ENCODE measurements around the gene ANKS1B. TPM values are rescaled to one million over a fixed set of nuclear protein-coding genes. Genes with fewer than 3 reads are reported as not detected.
"Not testable (repeated sequence)": the region's sequence is repeated elsewhere in the genome, so short reads cannot be mapped to it uniquely, and the experiment has no call there.

ANKS1B gene
- under 1 TPM; 0.39 to 0.60 TPM for total RNA-seq
- polyA plus RNA-seq, result not detected

- Histone ChIP-seq H3K4me3 (ENCODE audit: low read length) (no peak within 1 kb of the TSS), H3K9me3 (ENCODE audit: low read length) (no peaks in the 10 kb centered on the region), H3K27ac (ENCODE audit: low read depth, low read length) (no peak within 1 kb of the TSS), H3K27me3 (ENCODE audit: insufficient read depth, low read length, poor library complexity, severe bottlenecking) (no peaks in the 10 kb centered on the region), H3K36me3 (ENCODE audit: insufficient read depth, low read length) (no peaks in the 10 kb centered on the region), H3K4me1 (ENCODE audit: insufficient read depth, low read length) (no peaks in the 10 kb centered on the region)
- H3K9me3 Mint-ChIP-seq, result peaks cover 0 to 2% (median 0%) of the 10 kb centered on the region in 5 donors
- no peak for DNase-seq
- no peak within 1 kb of the TSS for H3K27ac Mint-ChIP-seq
- CTCF ChIA-PET, result interaction anchor here (0.7 kb wide), 1 partner anchor 14 kb away, joined by 3 read pairs; no protein-coding TSS in a partner anchor
- H3K36me3 Mint-ChIP-seq, result peaks cover 0 to 4% (median 0%) of the 10 kb centered on the region in 3 donors
- H3K4me1 Mint-ChIP-seq, result peaks cover 8 to 15% (median 15%) of the 10 kb centered on the region in 3 donors
- POLR2A ChIA-PET, result no interaction called here
- H3K27me3 Mint-ChIP-seq, result peaks cover 28 to 67% of the 10 kb centered on the region in 2 donors
- peak within 1 kb of the TSS in 6 of 7 donors; percentile 18 to 87 (median 48) for H3K4me3 Mint-ChIP-seq
These were observed at the start of gene ANKS1B for GRCh38 chr12:99984271-99985128. Gene ANKS1B, minus strand, starts transcription at chr12:99984936. Its CDS starts 699 bp downstream, at chr12:99984237.

GRCh38 chr12:100031836-100032235 is 47.1 kb upstream of the ANKS1B start:
- no peaks in the 10 kb centered on the region for H3K9me3 Mint-ChIP-seq
- no peak overlapping the region for H3K27ac ChIP-seq (ENCODE audit: low read depth, low read length)
- H3K36me3 Mint-ChIP-seq, result peaks cover 0 to 14% (median 6%) of the 10 kb centered on the region in 3 donors
- no peak overlapping the region for H3K27ac Mint-ChIP-seq
- no peaks in the 10 kb centered on the region for H3K27me3 ChIP-seq (ENCODE audit: insufficient read depth, low read length, poor library complexity, severe bottlenecking)
- H3K36me3 ChIP-seq (ENCODE audit: insufficient read depth, low read length), result no peaks in the 10 kb centered on the region
- CTCF ChIA-PET, result no interaction called here
- no peaks in the 10 kb centered on the region for H3K4me1 ChIP-seq (ENCODE audit: insufficient read depth, low read length)
- no peak for DNase-seq
- POLR2A ChIA-PET, result no interaction called here
- no peak overlapping the region for H3K4me3 Mint-ChIP-seq
- H3K4me1 Mint-ChIP-seq, result no peaks in the 10 kb centered on the region
- H3K27me3 Mint-ChIP-seq, result peaks cover 0 to 2% of the 10 kb centered on the region in 2 donors
- no peaks in the 10 kb centered on the region for H3K9me3 ChIP-seq (ENCODE audit: low read length)
- H3K4me3 ChIP-seq (ENCODE audit: low read length), result no peak overlapping the region

GRCh38 chr12:100027671-100028070 is 42.9 kb upstream of the ANKS1B start:
- H3K4me3 ChIP-seq (ENCODE audit: low read length), result no peak overlapping the region
- no peaks in the 10 kb centered on the region for H3K36me3 Mint-ChIP-seq
- no peak for DNase-seq
- no peaks in the 10 kb centered on the region for H3K9me3 Mint-ChIP-seq
- no peaks in the 10 kb centered on the region for H3K27me3 ChIP-seq (ENCODE audit: insufficient read depth, low read length, poor library complexity, severe bottlenecking)
- no peak overlapping the region for H3K27ac ChIP-seq (ENCODE audit: low read depth, low read length)
- no peaks in the 10 kb centered on the region for H3K27me3 Mint-ChIP-seq
- POLR2A ChIA-PET, result no interaction called here
- H3K4me3 Mint-ChIP-seq, result no peak overlapping the region
- H3K4me1 Mint-ChIP-seq, result no peaks in the 10 kb centered on the region
- H3K9me3 ChIP-seq (ENCODE audit: low read length), result no peaks in the 10 kb centered on the region
- CTCF ChIA-PET, result no interaction called here
- H3K4me1 ChIP-seq (ENCODE audit: insufficient read depth, low read length), result no peaks in the 10 kb centered on the region
- no peaks in the 10 kb centered on the region for H3K36me3 ChIP-seq (ENCODE audit: insufficient read depth, low read length)
- H3K27ac Mint-ChIP-seq, result no peak overlapping the region

GRCh38 chr12:100026241-100026640 is 41.5 kb upstream of the ANKS1B start:
- ChIA-PET CTCF (interaction anchor here (0.5 kb wide), 1 partner anchor 58 kb away, joined by 3 read pairs; no protein-coding TSS in a partner anchor), POLR2A (no interaction called here)
- Mint-ChIP-seq H3K9me3 (peaks cover 0 to 7% (median 0%) of the 10 kb centered on the region in 5 donors), H3K4me1 (no peaks in the 10 kb centered on the region), H3K27ac (no peak overlapping the region), H3K36me3 (peaks cover 0 to 10% (median 0%) of the 10 kb centered on the region in 3 donors), H3K4me3 (no peak overlapping the region), H3K27me3 (no peaks in the 10 kb centered on the region)
- Histone ChIP-seq H3K36me3 (ENCODE audit: insufficient read depth, low read length) (no peaks in the 10 kb centered on the region), H3K27me3 (ENCODE audit: insufficient read depth, low read length, poor library complexity, severe bottlenecking) (no peaks in the 10 kb centered on the region), H3K4me1 (ENCODE audit: insufficient read depth, low read length) (no peaks in the 10 kb centered on the region), H3K4me3 (ENCODE audit: low read length) (no peak overlapping the region), H3K9me3 (ENCODE audit: low read length) (no peaks in the 10 kb centered on the region), H3K27ac (ENCODE audit: low read depth, low read length) (no peak overlapping the region)
- DNase-seq, result no peak

GRCh38 chr12:100024974-100025555 is 40.3 kb upstream of the ANKS1B start:
- ChIA-PET POLR2A (no interaction called here), CTCF (no interaction called here)
- Mint-ChIP-seq H3K9me3 (peaks cover 0 to 7% (median 0%) of the 10 kb centered on the region in 5 donors), H3K27me3 (no peaks in the 10 kb centered on the region), H3K27ac (no peak overlapping the region), H3K36me3 (peaks cover 0 to 10% (median 0%) of the 10 kb centered on the region in 3 donors), H3K4me1 (no peaks in the 10 kb centered on the region), H3K4me3 (no peak overlapping the region)
- Histone ChIP-seq H3K4me3 (ENCODE audit: low read length) (no peak overlapping the region), H3K36me3 (ENCODE audit: insufficient read depth, low read length) (no peaks in the 10 kb centered on the region), H3K27me3 (ENCODE audit: insufficient read depth, low read length, poor library complexity, severe bottlenecking) (no peaks in the 10 kb centered on the region), H3K4me1 (ENCODE audit: insufficient read depth, low read length) (no peaks in the 10 kb centered on the region), H3K9me3 (ENCODE audit: low read length) (no peaks in the 10 kb centered on the region), H3K27ac (ENCODE audit: low read depth, low read length) (no peak overlapping the region)
- DNase-seq, result no peak

- no peaks in the 10 kb centered on the region for H3K9me3 ChIP-seq (ENCODE audit: low read length)
- H3K9me3 Mint-ChIP-seq, result peaks cover 0 to 14% (median 7%) of the 10 kb centered on the region in 5 donors
- H3K4me1 ChIP-seq (ENCODE audit: insufficient read depth, low read length), result no peaks in the 10 kb centered on the region
- ChIA-PET CTCF (no interaction called here), POLR2A (no interaction called here)
- no peaks in the 10 kb centered on the region for H3K27me3 ChIP-seq (ENCODE audit: insufficient read depth, low read length, poor library complexity, severe bottlenecking)
- H3K27ac Mint-ChIP-seq, result no peak overlapping the region
- H3K36me3 ChIP-seq (ENCODE audit: insufficient read depth, low read length), result no peaks in the 10 kb centered on the region
- no peaks in the 10 kb centered on the region for H3K27me3 Mint-ChIP-seq
- no peak overlapping the region for H3K4me3 ChIP-seq (ENCODE audit: low read length)
- no peak for DNase-seq
- H3K27ac ChIP-seq (ENCODE audit: low read depth, low read length), result no peak overlapping the region
- no peaks in the 10 kb centered on the region for H3K4me1 Mint-ChIP-seq
- H3K36me3 Mint-ChIP-seq, result peaks cover 0 to 26% (median 2%) of the 10 kb centered on the region in 3 donors
- H3K4me3 Mint-ChIP-seq, result no peak overlapping the region
These were observed 35.6 kb upstream of the ANKS1B start for GRCh38 chr12:100020370-100020769.

GRCh38 chr12:100017056-100017455 is 32.3 kb upstream of the ANKS1B start:
- H3K36me3 Mint-ChIP-seq, result peaks cover 0 to 39% (median 4%) of the 10 kb centered on the region in 3 donors
- POLR2A ChIA-PET, result no interaction called here
- no peak for DNase-seq
- H3K4me3 ChIP-seq (ENCODE audit: low read length), result no peak overlapping the region
- CTCF ChIA-PET, result no interaction called here
- H3K4me3 Mint-ChIP-seq, result no peak overlapping the region
- no peaks in the 10 kb centered on the region for H3K36me3 ChIP-seq (ENCODE audit: insufficient read depth, low read length)
- H3K27me3 ChIP-seq (ENCODE audit: insufficient read depth, low read length, poor library complexity, severe bottlenecking), result no peaks in the 10 kb centered on the region
- no peaks in the 10 kb centered on the region for H3K27me3 Mint-ChIP-seq
- H3K27ac Mint-ChIP-seq, result no peak overlapping the region
- no peaks in the 10 kb centered on the region for H3K9me3 ChIP-seq (ENCODE audit: low read length)
- H3K9me3 Mint-ChIP-seq, result peaks cover 5 to 30% (median 8%) of the 10 kb centered on the region in 5 donors
- H3K4me1 ChIP-seq (ENCODE audit: insufficient read depth, low read length), result no peaks in the 10 kb centered on the region
- no peaks in the 10 kb centered on the region for H3K4me1 Mint-ChIP-seq
- H3K27ac ChIP-seq (ENCODE audit: low read depth, low read length), result no peak overlapping the region

- H3K27me3 Mint-ChIP-seq; H3K4me1 Mint-ChIP-seq; H3K36me3 ChIP-seq (ENCODE audit: insufficient read depth, low read length); H3K27me3 ChIP-seq (ENCODE audit: insufficient read depth, low read length, poor library complexity, severe bottlenecking); H3K4me3 Mint-ChIP-seq; H3K27ac Mint-ChIP-seq; CTCF ChIA-PET; POLR2A ChIA-PET; H3K9me3 ChIP-seq (ENCODE audit: low read length); DNase-seq; H3K4me3 ChIP-seq (ENCODE audit: low read length); H3K4me1 ChIP-seq (ENCODE audit: insufficient read depth, low read length); H3K27ac ChIP-seq (ENCODE audit: low read depth, low read length): not testable (repeated sequence)
- peaks cover 0 to 32% (median 8%) of the 10 kb centered on the region in 5 donors for H3K9me3 Mint-ChIP-seq
- H3K36me3 Mint-ChIP-seq, result peaks cover 0 to 35% (median 4%) of the 10 kb centered on the region in 3 donors
These were observed 31.6 kb upstream of the ANKS1B start for GRCh38 chr12:100016304-100016703.
